NOMO-1 (cell line): ENCODE measurements around the gene LIMS2.

ENCODE experiments used
- DNase-seq, 2 experiments: peaks; one replicate each; lab custom pipeline; 2025; ENCODE audit not compliant: unreplicated experiment in 2 of 2; lab: John Stamatoyannopoulos, UW

LIMS2 gene

DNA sequence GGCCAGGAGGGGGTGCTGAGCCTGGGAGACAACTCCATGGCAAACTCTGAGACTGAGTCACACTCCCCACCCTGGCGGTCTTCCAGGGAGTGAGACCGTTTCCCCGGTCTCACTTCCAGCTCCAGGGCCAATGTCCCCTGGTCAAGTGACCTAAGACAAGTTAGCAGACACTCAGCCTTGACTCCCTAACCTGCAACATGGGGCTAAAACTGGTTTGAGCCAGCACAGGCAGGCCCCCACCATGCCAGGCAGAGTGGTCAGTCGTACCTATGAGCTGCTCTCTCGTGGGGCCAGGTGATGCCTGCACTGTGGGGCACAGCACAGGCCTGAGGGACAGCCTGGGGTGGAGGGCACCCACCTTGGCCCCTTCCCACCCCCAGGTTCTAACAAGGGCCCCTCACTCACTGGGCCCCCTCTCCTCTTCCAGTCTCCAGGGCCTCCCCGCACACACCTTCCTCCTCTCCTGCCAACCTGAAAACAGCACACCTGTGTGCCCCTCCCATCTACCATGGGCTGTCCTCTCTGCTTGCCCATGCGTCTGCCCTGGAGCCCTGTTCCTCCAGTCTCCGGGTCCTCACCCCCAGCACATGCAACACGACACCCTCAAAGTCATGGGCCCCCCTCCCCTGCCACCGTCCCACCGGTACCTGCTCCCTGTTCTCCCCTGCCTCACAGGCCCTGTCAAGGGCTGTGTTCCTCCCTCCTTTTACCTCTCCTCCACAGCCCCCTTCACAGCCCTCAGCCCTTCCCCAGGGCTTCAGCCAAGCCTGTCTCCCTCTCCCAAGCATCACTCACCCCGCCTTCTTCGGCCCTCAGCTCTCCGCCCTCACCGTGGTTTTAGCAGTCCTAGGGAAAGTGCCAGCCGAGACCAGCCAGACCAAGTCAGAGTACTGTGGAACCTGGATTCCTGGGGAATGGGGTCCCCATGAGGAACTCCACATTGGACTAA is 27.8 kb downstream of the LIMS2 start:
- DNase-seq = no peak

DNA sequence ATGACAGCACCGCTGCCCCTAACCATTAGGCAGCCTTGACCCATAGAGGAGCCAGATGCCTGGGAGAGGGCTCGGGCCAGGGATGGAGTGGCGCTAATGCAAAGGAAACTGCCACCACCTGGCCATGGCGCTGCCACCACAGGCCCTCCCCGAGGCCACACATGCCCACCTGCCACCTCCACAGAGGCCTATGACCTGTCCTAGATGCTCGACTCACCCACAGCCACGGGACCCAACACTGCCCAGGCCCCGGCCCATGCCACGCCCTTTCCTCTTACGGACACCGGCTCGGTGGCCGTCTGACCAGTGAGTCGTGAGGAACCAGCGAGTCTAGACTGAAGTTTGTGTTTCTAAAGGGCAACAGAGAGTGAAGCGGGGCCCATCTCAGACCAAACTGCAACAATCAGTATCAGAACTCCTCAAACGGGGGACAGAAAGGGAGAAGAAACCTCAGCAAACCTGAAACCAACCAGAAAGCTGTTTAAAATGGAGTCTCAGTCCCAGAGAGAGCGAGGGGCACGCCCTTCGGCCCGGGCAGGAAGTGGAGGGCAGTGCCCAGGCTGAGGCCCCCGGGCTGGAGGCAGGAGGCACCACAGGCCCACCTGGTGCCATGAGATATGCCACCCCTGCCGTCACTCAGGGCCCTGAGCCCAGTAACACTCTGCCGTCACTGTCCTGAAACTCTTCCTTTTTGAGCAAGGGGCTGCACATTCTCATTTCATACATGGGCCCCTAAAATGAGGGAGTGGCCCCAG is 28.7 kb downstream of the LIMS2 start:
- DNase-seq = no peak

DNA sequence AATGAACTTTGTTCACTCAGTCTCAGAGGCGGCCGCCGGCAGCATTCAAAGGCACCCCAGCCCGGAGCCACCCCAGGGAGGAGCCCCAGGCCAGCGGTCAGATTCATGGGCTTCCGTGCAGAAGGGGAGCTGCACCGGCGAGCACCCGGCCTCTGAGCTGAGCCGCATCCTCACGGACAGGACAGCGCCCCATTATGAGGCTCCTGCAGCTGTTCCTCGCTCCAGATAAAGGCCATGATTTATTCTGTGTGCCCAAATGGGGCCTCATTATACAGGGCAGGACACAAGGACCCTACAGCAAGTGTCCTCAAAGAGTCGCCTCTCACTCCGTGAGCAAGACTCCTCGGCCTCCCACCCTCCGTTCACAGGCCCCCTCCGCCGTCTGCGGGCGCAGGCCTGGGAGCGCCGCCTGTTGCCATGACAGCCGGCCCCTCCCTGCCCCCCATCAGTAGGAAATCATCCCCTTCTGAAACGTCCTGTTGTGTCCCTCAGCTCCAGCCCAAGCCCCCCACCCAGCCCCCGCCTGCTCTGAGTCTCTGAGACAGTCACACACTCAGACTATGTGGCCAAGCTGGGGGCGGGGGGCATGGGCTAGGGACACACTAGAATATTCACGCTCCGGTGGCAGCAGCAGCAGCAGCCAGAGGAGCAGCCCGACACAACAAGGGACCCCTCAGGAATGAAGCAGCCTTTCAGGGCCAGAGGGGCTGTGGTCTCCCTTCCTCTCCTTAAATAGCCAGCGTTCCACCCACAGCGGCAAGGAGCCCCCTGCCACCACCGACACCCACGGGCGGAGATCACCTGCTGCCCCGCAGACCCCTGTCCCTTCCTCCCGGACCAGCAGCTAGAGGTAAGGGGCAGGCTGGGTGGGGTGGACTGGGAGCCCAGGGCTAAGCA is 29.7 kb downstream of the LIMS2 start, which contains the start of gene GPR17:
Gene GPR17 (plus strand): TSS at position 759 of the 897 bp plus-strand sequence. CDS start 4,583 bp downstream, outside the sequence.
- DNase-seq = no peak

DNA sequence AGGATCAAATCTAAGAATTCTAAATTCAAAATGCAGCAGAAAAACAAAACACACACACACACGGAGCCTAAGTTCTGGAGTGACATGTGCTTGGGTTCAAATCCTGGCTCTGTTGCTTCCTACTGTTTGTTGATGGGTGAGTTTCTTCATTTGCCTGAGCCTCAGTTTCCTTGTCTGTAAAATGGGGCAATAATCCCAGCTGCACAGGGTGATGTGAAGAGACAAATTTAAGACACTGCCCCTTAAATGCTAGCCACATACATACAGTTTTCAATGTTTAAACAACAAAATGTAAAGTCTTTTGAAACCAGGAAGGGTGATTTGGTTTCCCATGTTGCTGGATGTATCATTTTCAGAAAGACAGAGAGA is 30.3 kb downstream of the LIMS2 start:
- DNase-seq = no peak

DNA sequence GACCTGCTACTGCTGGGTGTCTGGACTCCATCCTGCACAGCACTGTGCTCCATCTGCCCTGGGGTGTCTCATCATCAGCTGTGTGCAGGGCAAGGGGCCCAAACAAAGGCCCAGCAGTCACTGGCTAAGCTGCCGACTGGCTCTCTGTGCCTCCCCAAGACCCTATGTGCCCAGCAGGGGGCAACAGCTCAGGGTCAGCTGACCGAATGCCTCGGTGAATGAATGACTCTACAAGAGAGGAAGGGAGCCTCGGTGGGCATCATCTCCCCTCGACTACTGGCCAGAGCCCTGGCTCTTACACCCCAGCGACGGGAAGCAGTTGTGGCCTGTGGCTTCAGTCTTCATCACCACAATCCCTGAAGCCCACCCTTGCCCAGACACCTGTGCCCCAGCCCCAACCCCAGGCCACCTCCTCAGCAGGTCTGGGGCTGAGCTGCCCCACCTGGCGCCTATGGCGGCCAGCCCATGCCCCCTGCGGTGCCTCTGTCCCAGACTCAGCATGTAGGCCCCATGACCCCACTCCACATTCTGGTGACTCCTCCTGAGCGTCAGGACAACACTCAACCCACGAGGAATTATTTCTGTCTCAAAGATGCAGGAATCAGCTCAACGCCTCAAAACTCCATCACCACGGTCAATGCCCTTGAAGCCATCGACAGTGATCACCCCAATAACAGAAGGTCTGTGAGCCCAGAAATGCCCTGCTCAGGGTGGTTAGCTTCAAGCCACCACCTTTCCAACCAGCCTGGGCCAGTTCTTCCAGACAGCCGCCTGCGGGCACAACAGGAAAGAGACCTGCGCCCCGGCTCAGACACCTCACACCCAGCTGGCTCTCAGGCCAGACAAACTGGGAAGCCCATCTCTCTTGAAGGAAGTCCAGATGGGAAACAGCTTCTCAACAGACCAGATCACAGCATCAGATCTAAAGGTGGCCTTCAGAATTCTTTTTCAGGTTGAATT is 31.0 kb downstream of the LIMS2 start:
- no peak for DNase-seq

DNA sequence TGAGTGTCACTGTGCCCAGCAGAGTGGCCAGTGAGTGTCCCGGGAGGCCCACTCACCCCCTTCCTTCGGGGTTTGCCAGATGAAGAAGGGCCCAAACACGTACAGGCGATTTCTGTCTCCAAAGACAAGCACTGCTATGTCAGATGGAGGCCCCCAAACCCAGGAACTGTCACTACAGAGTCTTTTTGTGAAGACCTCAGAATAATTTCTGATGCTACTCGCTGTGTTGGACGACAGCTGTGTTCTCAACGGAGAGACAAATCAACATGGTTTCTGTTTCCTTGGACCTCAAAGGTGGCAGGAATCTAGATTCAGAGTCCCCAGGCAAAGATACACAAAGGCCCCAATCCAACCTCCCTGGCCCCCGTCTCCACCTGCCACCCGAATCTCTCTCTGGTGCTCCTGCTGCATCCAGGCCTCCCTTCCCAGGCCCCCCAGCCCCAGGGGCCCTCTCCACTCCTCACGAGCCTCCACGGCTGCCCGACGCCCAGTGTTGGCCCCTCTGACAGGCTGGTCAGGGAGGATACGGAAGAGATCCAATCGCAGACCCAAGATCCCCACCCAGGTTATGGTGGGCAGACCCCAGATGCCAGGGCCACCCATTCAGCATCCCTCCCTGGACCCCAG is 31.8 kb downstream of the LIMS2 start:
- DNase-seq = no peak

GRCh38 chr2:127642706-127643438 is 32.5 kb downstream of the LIMS2 start:
- DNase-seq = no peak

DNA sequence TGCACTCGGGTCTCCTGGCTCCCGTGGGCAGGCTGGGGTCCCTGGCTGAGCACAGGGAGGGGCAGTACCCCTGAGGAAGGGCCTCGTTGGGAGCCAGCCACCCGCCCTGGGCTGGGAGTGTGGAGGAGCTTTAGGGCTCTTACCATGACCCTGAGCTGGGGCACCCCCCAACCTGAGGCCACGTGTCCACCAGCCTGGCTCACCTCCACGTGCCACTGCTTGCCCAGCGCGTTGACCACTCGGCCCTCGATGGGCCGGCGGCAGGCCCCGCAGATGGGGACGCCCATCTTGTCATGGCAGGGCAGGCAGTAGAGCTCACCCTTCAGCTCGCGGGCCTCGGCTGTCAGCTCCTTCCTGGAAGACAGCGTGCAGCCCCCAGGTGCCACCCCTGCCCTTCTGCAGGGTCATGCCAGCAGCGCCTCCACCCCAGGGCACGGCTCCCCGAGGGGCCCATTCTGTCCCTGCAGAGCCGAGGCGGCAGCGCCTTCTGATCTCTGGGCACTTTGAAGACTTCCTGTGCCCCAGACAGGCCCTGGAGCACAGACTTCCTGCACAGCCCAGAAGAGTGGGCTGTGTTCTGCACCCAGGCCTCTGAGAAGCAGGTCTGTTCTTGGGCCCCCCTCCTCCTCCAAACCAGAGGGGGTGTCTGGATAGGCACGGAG is 33.4 kb downstream of the LIMS2 start:
- DNase-seq = no peak

GRCh38 chr2:127641133-127641532 is 34.2 kb downstream of the LIMS2 start:
- no peak for DNase-seq

DNA sequence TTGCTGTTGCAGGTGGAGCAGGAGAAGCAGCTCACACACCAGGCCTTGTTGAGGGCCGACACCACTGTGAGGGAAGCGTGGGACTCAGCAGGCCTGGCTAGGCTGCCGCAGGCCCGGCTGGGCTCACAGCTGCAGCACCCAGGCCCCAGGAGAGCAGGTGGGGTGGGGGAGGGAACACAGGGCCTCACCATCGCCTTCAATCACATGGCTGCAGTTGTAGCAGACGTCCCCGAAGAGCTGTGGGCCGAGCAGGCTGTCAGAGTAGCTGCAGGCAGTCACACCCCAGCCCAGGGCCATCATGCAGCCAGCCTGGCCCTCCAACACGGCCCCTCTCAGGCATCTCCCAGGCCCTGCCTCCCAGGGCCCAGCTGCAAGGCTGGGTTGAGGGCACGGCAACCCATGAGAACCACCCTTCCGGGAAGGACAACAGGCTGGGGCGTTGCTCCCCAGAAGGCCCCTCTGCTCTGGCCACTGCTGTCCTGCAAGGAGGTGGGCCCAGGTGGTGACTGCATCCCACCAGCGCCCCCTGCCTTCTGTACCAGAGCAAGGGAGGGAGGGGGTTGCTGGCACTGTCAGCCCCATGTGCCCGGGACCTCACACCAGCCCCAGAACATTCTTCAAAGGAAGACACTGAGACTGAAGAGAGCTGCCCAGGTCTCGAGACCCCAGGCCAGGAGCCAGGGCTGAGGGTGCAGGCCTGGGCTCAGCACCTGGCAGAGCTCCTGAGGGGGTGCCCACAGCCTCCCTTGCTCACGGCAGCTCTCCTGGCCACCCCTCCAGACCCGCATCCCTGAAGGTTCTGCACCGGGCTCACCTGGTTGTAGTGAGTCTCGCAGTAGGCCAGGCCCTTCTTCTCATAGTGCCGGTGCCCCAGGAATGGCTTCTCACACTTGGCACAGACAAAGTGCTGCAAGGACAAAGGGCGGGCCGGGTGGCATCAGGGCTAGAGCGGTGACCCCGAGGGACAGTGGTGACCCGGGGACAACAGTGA is 35.0 kb downstream of the LIMS2 start:
- DNase-seq = no peak

DNA sequence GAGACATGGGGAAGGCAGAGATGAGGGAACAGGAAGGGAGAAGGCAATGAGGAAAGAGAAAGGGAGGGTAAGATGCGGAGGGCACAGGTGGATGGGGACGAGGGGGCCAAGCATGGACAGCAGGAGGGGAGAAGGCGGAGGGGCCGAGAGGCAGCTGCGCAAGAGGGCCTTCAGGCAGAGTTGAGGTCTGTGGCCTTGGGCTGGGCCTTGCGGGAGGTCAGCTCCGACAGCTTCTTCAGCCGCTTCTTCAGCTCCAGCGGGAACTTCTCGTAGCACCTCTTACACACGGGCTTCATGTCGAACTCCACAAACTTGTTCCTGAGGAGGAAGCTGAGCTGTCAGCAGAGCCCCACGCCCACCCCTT is 36.2 kb downstream of the LIMS2 start:
- DNase-seq = no peak

DNA sequence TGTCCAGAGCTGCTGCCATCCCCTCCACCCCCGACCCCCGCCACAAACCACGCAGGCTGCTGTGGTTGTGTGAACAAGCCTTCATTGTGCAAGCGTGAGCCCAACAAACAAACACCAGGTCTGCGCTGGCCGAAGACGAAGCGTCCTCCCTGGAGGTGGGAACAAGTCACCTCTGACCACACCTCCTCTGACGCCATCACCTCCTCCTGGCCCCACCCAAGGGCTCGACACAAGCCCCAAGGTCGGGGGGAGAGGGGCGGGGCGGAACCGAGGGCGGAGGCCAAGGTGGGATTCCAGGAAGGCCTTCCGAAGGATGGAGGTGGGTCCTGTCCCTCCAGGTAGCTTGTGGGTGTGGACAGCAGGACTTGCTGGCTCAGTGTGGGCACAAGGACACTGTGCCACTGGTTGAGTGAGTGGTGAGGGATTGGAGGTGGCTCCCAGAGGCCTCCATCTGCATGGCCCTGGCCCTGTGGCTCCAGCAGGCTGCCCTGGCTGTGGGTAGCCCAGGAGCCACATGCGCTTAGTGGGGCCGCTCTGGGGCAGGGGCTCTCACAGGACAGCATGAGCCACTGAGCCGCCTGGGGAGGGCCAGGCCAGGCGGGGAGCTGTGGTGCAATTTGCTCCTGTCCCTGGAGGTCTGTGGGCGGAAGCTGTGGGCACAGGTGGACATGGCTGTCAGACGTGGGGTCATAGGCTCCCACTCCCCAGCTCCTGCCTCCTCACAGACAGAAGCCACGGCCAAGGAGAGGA is 36.8 kb downstream of the LIMS2 start:
- DNase-seq = no peak

- DNase-seq = no peak
These were observed 37.5 kb downstream of the LIMS2 start for GRCh38 chr2:127637725-127638252.

GRCh38 chr2:127637236-127637630 is 38.1 kb downstream of the LIMS2 start:
- no peak for DNase-seq

- DNase-seq = no peak
These were observed 38.8 kb downstream of the LIMS2 start for GRCh38 chr2:127636248-127637235.
